Measurements from ENCODE around the gene CCT3.

The CCT3 gene

GRCh38 chr1:156281693-156282478 lies 56.2 kb downstream of the CCT3 start:
- no peak for DNase-seq (ENCODE audit: low read depth in 2 of 2)

GRCh38 chr1:156281281-156281680 lies 56.8 kb downstream of the CCT3 start:
- DNase-seq (ENCODE audit: low read depth in 2 of 2), result peak in 1 of 2 donors; percentile 46

GRCh38 chr1:156279837-156280236 lies 58.3 kb downstream of the CCT3 start:
- no peak for DNase-seq (ENCODE audit: low read depth in 2 of 2)

GRCh38 chr1:156276966-156277381 lies 61.1 kb downstream of the CCT3 start:
- DNase-seq (ENCODE audit: low read depth in 2 of 2), result no peak

- DNase-seq (ENCODE audit: low read depth in 2 of 2), result no peak
These were observed 61.6 kb downstream of the CCT3 start for GRCh38 chr1:156276532-156276931.

- DNase-seq (ENCODE audit: low read depth in 2 of 2), result no peak
These were observed 67.8 kb downstream of the CCT3 start for GRCh38 chr1:156270314-156270713.

GRCh38 chr1:156268336-156268735 lies 69.8 kb downstream of the CCT3 start:
- no peak for DNase-seq (ENCODE audit: low read depth in 2 of 2)

- no peak for DNase-seq (ENCODE audit: low read depth in 2 of 2)
These were observed 72.0 kb downstream of the CCT3 start for GRCh38 chr1:156266051-156266450.

- DNase-seq (ENCODE audit: low read depth in 2 of 2), result no peak
These were observed 74.8 kb downstream of the CCT3 start for GRCh38 chr1:156263288-156263655.

GRCh38 chr1:156262461-156263287 lies 75.4 kb downstream of the CCT3 start:
- DNase-seq (ENCODE audit: low read depth in 2 of 2), result no peak

GRCh38 chr1:156260896-156261295 lies 77.2 kb downstream of the CCT3 start:
- no peak for DNase-seq (ENCODE audit: low read depth in 2 of 2)

- DNase-seq (ENCODE audit: low read depth in 2 of 2), result no peak
These were observed 78.3 kb downstream of the CCT3 start for GRCh38 chr1:156259805-156260204.
